ENCODE results near the gene EVPLL.
"Not testable (repeated sequence)": the region's sequence is repeated elsewhere in the genome, so short reads cannot be mapped to it uniquely, and the experiment has no call there.

EVPLL gene

DNA sequence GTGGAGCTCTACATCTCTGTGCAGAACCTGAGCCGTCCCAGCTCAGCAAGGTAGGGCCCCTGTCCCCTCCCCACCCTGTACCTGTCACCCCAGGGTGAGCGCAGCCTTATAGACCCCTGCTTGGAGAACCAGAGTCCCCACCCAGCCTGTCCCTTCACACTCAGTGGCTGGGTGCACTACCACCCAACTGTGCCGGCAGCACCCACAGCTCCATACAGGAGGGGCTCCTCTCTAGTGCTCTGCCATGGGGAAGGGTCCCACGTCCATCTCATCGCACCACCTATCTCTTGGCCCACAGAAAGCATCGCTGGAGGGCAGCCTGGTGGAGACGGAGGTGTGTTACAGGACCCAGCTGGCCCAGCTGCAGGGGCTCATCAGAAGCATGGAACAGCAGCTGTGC is 45.4 kb downstream of the EVPLL start:
- DNase-seq (ENCODE audit: low read depth, low spot score): not testable (repeated sequence)

DNA sequence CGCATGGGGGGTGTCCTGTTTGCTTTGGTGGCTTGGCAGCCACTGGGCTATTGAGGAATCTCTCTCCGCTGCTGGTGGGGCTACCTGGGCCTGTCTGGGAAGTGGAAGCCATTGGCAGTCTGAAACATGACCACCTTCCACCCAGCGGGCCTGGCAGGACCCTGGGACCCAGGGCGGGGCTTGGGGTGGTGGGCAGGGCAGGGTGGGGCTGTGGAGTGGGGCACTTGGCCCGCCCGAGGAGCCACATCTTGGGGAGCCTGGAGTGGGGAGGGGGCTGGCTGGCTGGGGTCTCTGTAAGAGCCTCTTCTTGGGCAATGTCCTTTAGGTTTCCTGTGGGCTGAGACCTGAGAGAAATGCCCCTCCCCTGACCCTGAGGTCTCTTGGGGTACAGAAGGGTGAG is 48.0 kb downstream of the EVPLL start:
- H3K4me1 ChIP-seq (ENCODE audit: control insufficient read depth, insufficient read depth, low read length); H3K4me3 ChIP-seq (ENCODE audit: low read length); DNase-seq (ENCODE audit: low read depth, low spot score); H3K27me3 ChIP-seq (ENCODE audit: control insufficient read depth, insufficient read depth, low read length); H3K27ac ChIP-seq (ENCODE audit: low read length); H3K9me3 ChIP-seq (ENCODE audit: control insufficient read depth, insufficient read depth, low read length); H3K36me3 ChIP-seq (ENCODE audit: control insufficient read depth, insufficient read depth, low read length): not testable (repeated sequence)
- WGBS (ENCODE audit: insufficient coverage, insufficient read length): no CpG with 5 or more reads among the region's 6 CpGs

More for the DNA sequence above, 45.4 kb downstream of the EVPLL start:
- not testable (repeated sequence) for H3K4me1 ChIP-seq (ENCODE audit: control insufficient read depth, insufficient read depth, low read length); H3K36me3 ChIP-seq (ENCODE audit: control insufficient read depth, insufficient read depth, low read length); H3K9me3 ChIP-seq (ENCODE audit: control insufficient read depth, insufficient read depth, low read length); H3K4me3 ChIP-seq (ENCODE audit: low read length); H3K27ac ChIP-seq (ENCODE audit: low read length); H3K27me3 ChIP-seq (ENCODE audit: control insufficient read depth, insufficient read depth, low read length)
- WGBS (ENCODE audit: insufficient coverage, insufficient read length): no CpG with 5 or more reads among the region's 7 CpGs

DNA sequence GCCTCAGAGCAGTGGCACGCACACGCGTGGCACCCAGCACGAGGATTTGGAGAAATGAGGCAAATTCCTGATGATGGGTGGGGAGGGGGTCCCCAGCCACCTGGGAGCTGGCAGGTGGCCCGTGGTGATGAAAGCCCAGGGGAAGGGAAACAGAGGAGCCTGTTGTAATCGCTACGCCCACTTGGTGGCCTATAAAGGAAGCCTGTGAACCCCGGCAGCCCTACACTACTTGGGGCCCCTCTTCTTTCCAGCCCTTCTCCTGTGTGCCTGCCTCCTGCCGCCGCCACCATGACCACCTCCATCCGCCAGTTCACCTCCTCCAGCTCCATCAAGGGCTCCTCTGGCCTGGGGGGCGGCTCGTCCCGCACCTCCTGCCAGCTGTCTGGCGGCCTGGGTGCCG is 49.1 kb downstream of the EVPLL start:
- H3K4me1 ChIP-seq (ENCODE audit: control insufficient read depth, insufficient read depth, low read length); H3K4me3 ChIP-seq (ENCODE audit: low read length); H3K27ac ChIP-seq (ENCODE audit: low read length); H3K9me3 ChIP-seq (ENCODE audit: control insufficient read depth, insufficient read depth, low read length); H3K36me3 ChIP-seq (ENCODE audit: control insufficient read depth, insufficient read depth, low read length); DNase-seq (ENCODE audit: low read depth, low spot score); H3K27me3 ChIP-seq (ENCODE audit: control insufficient read depth, insufficient read depth, low read length): not testable (repeated sequence)
- WGBS (ENCODE audit: insufficient coverage, insufficient read length): no CpG with 5 or more reads among the region's 16 CpGs

GRCh38 chr17:18432206-18432605 is 54.6 kb downstream of the EVPLL start:
- not testable (repeated sequence) for H3K27ac ChIP-seq (ENCODE audit: low read length)
- WGBS (ENCODE audit: insufficient coverage, insufficient read length): no CpG with 5 or more reads among the region's 9 CpGs

More at GRCh38 chr17:18432206-18432605, 54.6 kb downstream of the EVPLL start:
- DNase-seq (ENCODE audit: low read depth, low spot score); H3K4me1 ChIP-seq (ENCODE audit: control insufficient read depth, insufficient read depth, low read length); H3K9me3 ChIP-seq (ENCODE audit: control insufficient read depth, insufficient read depth, low read length); H3K36me3 ChIP-seq (ENCODE audit: control insufficient read depth, insufficient read depth, low read length); H3K27me3 ChIP-seq (ENCODE audit: control insufficient read depth, insufficient read depth, low read length); H3K4me3 ChIP-seq (ENCODE audit: low read length): not testable (repeated sequence)

Data from iPS DF 6.9 (cell line).